ENCODE measurements around the gene ZEB1. TPM values are rescaled to one million over a fixed set of nuclear protein-coding genes. Genes with fewer than 3 reads are reported as not detected.

ZEB1 gene
- total and polyA plus RNA-seq, 4 experiments from 2014 or later, result 19.1 to 70.6 (median 50.0) TPM

DNA sequence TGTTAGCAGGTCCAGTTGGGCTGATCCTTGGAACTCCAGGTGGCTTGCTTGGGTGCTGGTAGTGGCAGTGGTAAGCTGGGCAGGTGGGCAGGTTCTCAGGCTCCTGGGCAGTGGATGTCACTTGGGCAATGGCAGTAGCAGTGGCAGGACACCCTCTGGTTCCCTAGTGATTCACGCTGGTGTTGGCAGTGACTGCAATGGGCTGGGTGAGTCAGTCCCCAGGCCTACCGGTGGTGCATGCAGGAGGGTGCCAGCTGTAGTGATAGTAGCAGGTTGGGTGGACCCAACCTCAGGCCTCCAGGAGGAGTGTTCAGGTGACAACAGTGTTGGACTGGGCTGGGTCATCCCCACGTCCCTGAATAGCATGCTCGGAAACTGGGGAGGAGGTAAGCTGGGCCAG, 189.2 kb downstream of the ZEB1 start:
- Mint-ChIP-seq H3K36me3 (peaks cover 65 to 70% of the 10 kb centered on the region in 2 donors), H3K27me3 (no peaks in the 10 kb centered on the region), H3K4me1 (peaks cover 3 to 15% (median 5%) of the 10 kb centered on the region in 4 donors), H3K27ac (no peak overlapping the region), H3K4me3 (peak overlapping the region in 1 of 8 donors; percentile 49), H3K9me3 (peaks cover 5 to 49% (median 37%) of the 10 kb centered on the region in 8 donors)
- no peak overlapping the region for H3K4me3 ChIP-seq (ENCODE audit: low read length in 2 of 2)
- no peak overlapping the region for H3K27ac ChIP-seq (ENCODE audit: low read depth, low read length)
- no peaks in the 10 kb centered on the region for H3K27me3 ChIP-seq (ENCODE audit: insufficient read depth, low read length)
- CTCF ChIA-PET (ENCODE audit: partially characterized antibody), result no interaction called here
- POLR2A ChIA-PET (ENCODE audit: partially characterized antibody), result no interaction called here
- no peaks in the 10 kb centered on the region for H3K4me1 ChIP-seq (ENCODE audit: insufficient read depth, low read length)
- peaks cover 0 to 9% of the 10 kb centered on the region in 2 donors for H3K9me3 ChIP-seq (ENCODE audit: control insufficient read depth in 1 of 2, low read length in 2 of 2)
- H3K36me3 ChIP-seq (ENCODE audit: insufficient read depth, low read length), result peaks cover 19% of the 10 kb centered on the region
- DNase-seq, result no peak
- intact Hi-C loops (cut with micrococcal nuclease), result no loop called here

DNA sequence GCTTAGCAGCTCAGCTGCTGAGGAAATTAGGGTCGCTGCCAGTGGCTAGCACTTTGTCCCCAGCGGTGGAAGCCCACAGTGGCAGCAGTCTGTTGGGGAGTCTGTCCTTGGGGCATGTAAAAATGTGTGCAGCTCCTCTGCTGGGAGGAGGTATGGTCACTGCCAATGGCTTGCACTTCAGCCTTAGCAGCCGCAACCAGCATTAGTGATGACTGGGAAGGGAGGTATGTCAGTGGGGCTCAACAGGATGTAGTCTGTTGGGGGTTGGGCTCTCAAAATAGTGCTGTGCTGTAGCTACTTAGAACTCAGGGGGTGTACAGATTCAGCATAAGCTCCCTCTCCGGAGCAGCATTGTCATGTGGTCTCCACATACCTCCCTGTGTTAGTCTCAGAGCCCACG, 189.9 kb downstream of the ZEB1 start:
- Histone ChIP-seq H3K9me3 (ENCODE audit: control insufficient read depth in 1 of 2, low read length in 2 of 2) (peaks cover 0 to 9% of the 10 kb centered on the region in 2 donors), H3K4me1 (ENCODE audit: insufficient read depth, low read length) (no peaks in the 10 kb centered on the region), H3K27me3 (ENCODE audit: insufficient read depth, low read length) (no peaks in the 10 kb centered on the region), H3K4me3 (ENCODE audit: low read length in 2 of 2) (no peak overlapping the region), H3K27ac (ENCODE audit: low read depth, low read length) (no peak overlapping the region), H3K36me3 (ENCODE audit: insufficient read depth, low read length) (peaks cover 19% of the 10 kb centered on the region)
- Mint-ChIP-seq H3K9me3 (peaks cover 5 to 42% (median 35%) of the 10 kb centered on the region in 8 donors), H3K27me3 (no peaks in the 10 kb centered on the region), H3K36me3 (peaks cover 59 to 64% of the 10 kb centered on the region in 2 donors), H3K4me3 (no peak overlapping the region), H3K27ac (no peak overlapping the region), H3K4me1 (peaks cover 3 to 15% (median 5%) of the 10 kb centered on the region in 4 donors)
- intact Hi-C loops (cut with micrococcal nuclease), result no loop called here
- DNase-seq, result no peak
- CTCF ChIA-PET (ENCODE audit: partially characterized antibody), result no interaction called here
- POLR2A ChIA-PET (ENCODE audit: partially characterized antibody), result no interaction called here

DNA sequence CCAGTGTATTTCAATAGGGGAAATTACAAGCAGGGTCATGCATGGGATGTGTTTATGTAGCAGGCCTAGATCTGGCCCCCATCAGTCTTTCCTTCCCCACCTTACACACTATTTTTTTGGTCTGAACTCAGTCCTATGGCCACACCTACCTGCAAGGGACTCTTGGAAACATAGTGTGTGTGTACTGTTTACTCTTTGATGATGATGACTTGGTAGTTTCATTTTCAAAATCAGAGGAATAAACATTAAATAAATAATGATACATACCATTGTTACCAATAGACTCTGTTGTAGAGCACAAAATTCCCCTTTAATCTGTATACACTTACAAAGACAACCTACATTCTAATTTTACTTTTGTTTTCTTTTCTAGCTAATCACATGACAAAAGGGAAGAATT, 191.0 kb downstream of the ZEB1 start:
- Histone ChIP-seq H3K36me3 (ENCODE audit: insufficient read depth, low read length) (peaks cover 22% of the 10 kb centered on the region), H3K9me3 (ENCODE audit: control insufficient read depth in 1 of 2, low read length in 2 of 2) (peaks cover 0 to 9% of the 10 kb centered on the region in 2 donors), H3K4me1 (ENCODE audit: insufficient read depth, low read length) (no peaks in the 10 kb centered on the region), H3K27me3 (ENCODE audit: insufficient read depth, low read length) (no peaks in the 10 kb centered on the region), H3K27ac (ENCODE audit: low read depth, low read length) (no peak overlapping the region), H3K4me3 (ENCODE audit: low read length in 2 of 2) (no peak overlapping the region)
- POLR2A ChIA-PET (ENCODE audit: partially characterized antibody), result no interaction called here
- peaks cover 56 to 61% of the 10 kb centered on the region in 2 donors for H3K36me3 Mint-ChIP-seq
- CTCF ChIA-PET (ENCODE audit: partially characterized antibody), result no interaction called here
- H3K4me3 Mint-ChIP-seq, result no peak overlapping the region
- H3K9me3 Mint-ChIP-seq, result peaks cover 5 to 31% (median 27%) of the 10 kb centered on the region in 8 donors
- no peak for DNase-seq
- peak overlapping the region in 1 of 7 donors; percentile 15 for H3K27ac Mint-ChIP-seq
- no peaks in the 10 kb centered on the region for H3K27me3 Mint-ChIP-seq
- H3K4me1 Mint-ChIP-seq, result peaks cover 3 to 15% (median 5%) of the 10 kb centered on the region in 4 donors
- intact Hi-C loops (cut with micrococcal nuclease), result no loop called here

DNA sequence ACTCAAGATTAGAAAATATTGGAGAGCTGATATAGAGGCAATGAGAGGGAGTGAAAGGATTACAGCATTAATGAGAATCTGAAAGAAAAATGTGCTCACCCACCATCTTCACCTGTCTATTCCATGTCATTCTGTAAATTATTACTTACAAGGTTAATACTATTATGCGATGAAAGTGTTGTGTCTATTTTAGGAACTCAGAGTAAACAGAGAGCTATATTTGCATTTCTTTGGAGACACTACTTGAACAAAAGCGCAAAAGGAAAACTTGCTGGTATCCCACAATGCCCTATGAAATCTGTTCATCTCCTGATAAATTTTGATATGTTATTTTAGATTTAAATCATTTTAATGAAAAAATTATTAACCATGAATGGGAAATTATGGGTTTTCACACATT, 196.1 kb downstream of the ZEB1 start:
- H3K4me3 Mint-ChIP-seq, result no peak overlapping the region
- Histone ChIP-seq H3K4me3 (ENCODE audit: low read length in 2 of 2) (no peak overlapping the region), H3K27ac (ENCODE audit: low read depth, low read length) (no peak overlapping the region), H3K4me1 (ENCODE audit: insufficient read depth, low read length) (no peaks in the 10 kb centered on the region), H3K9me3 (ENCODE audit: control insufficient read depth in 1 of 2, low read length in 2 of 2) (no peaks in the 10 kb centered on the region), H3K27me3 (ENCODE audit: insufficient read depth, low read length) (no peaks in the 10 kb centered on the region), H3K36me3 (ENCODE audit: insufficient read depth, low read length) (peaks cover 22% of the 10 kb centered on the region)
- no peak for DNase-seq
- H3K27ac Mint-ChIP-seq, result no peak overlapping the region
- no peaks in the 10 kb centered on the region for H3K9me3 Mint-ChIP-seq
- POLR2A ChIA-PET (ENCODE audit: partially characterized antibody), result no interaction called here
- H3K4me1 Mint-ChIP-seq, result peaks cover 0 to 1% (median 0%) of the 10 kb centered on the region in 4 donors
- CTCF ChIA-PET (ENCODE audit: partially characterized antibody), result interaction anchor here (0.8 kb wide), 1 partner anchor 731 kb away, joined by 5 read pairs; no protein-coding TSS in a partner anchor
- H3K36me3 Mint-ChIP-seq, result peaks cover 26 to 45% of the 10 kb centered on the region in 2 donors
- intact Hi-C loops (cut with micrococcal nuclease), result no loop called here
- no peaks in the 10 kb centered on the region for H3K27me3 Mint-ChIP-seq

DNA sequence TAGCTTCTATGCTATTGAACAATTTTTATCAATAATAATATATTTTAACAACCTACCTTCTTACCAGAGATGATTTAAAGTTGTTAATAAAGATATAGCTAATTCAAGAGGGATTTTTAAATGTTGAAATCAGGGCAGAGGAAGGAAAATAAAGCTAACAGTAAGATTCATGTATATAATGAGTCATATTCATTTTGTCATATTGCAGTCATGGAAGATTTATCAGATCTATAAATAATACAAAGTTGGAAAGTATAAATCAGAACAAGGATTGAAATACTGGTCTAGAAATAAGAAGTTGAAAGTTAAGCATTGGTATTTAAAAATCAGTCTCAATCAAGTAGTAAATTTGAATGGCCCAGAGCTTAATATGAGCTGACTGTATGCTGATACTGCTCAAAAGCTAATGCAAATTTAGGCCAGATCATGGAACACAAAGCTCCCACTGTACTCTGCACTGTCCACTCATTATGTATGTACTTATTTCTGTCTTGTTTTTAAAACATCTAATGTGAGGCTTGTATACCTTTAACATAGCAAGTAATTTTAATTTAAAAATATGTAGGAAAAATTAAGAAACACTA, 196.9 kb downstream of the ZEB1 start:
- H3K4me3 Mint-ChIP-seq, result no peak overlapping the region
- no peaks in the 10 kb centered on the region for H3K9me3 Mint-ChIP-seq
- no peaks in the 10 kb centered on the region for H3K4me1 ChIP-seq (ENCODE audit: insufficient read depth, low read length)
- intact Hi-C loops (cut with micrococcal nuclease), result no loop called here
- no peak overlapping the region for H3K27ac Mint-ChIP-seq
- H3K27me3 ChIP-seq (ENCODE audit: insufficient read depth, low read length), result no peaks in the 10 kb centered on the region
- no peaks in the 10 kb centered on the region for H3K9me3 ChIP-seq (ENCODE audit: control insufficient read depth in 1 of 2, low read length in 2 of 2)
- CTCF ChIA-PET (ENCODE audit: partially characterized antibody), result interaction anchor here (0.8 kb wide), 1 partner anchor 732 kb away, joined by 5 read pairs; no protein-coding TSS in a partner anchor
- H3K4me3 ChIP-seq (ENCODE audit: low read length in 2 of 2), result no peak overlapping the region
- H3K4me1 Mint-ChIP-seq, result no peaks in the 10 kb centered on the region
- peaks cover 27 to 45% of the 10 kb centered on the region in 2 donors for H3K36me3 Mint-ChIP-seq
- DNase-seq, result no peak
- no peak overlapping the region for H3K27ac ChIP-seq (ENCODE audit: low read depth, low read length)
- peaks cover 19% of the 10 kb centered on the region for H3K36me3 ChIP-seq (ENCODE audit: insufficient read depth, low read length)
- H3K27me3 Mint-ChIP-seq, result no peaks in the 10 kb centered on the region
- POLR2A ChIA-PET (ENCODE audit: partially characterized antibody), result no interaction called here

DNA sequence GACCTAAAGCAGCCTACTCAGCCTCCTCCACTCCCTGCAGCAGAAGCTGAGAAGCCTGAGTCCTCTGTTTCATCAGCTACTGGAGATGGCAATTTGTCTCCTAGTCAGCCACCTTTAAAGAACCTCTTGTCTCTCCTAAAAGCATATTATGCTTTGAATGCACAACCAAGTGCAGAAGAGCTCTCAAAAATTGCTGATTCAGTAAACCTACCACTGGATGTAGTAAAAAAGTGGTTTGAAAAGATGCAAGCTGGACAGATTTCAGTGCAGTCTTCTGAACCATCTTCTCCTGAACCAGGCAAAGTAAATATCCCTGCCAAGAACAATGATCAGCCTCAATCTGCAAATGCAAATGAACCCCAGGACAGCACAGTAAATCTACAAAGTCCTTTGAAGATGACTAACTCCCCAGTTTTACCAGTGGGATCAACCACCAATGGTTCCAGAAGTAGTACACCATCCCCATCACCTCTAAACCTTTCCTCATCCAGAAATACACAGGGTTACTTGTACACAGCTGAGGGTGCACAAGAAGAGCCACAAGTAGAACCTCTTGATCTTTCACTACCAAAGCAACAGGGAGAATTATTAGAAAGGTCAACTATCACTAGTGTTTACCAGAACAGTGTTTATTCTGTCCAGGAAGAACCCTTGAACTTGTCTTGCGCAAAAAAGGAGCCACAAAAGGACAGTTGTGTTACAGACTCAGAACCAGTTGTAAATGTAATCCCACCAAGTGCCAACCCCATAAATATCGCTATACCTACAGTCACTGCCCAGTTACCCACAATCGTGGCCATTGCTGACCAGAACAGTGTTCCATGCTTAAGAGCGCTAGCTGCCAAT, 202.2 kb downstream of the ZEB1 start:
- CTCF ChIA-PET (ENCODE audit: partially characterized antibody), result no interaction called here
- H3K36me3 ChIP-seq (ENCODE audit: insufficient read depth, low read length), result peaks cover 5% of the 10 kb centered on the region
- intact Hi-C loops (cut with micrococcal nuclease), result loop anchor here (10.0 kb wide), 1 partner anchor 254 kb away; no protein-coding TSS in a partner anchor

GRCh38 chr10:31522820-31523219, 203.8 kb downstream of the ZEB1 start:
- Histone ChIP-seq H3K9me3 (ENCODE audit: control insufficient read depth in 1 of 2, low read length in 2 of 2) (no peaks in the 10 kb centered on the region), H3K36me3 (ENCODE audit: insufficient read depth, low read length) (peaks cover 10% of the 10 kb centered on the region), H3K4me1 (ENCODE audit: insufficient read depth, low read length) (no peaks in the 10 kb centered on the region), H3K27me3 (ENCODE audit: insufficient read depth, low read length) (no peaks in the 10 kb centered on the region), H3K27ac (ENCODE audit: low read depth, low read length) (no peak overlapping the region), H3K4me3 (ENCODE audit: low read length in 2 of 2) (no peak overlapping the region)
- no peak for DNase-seq
- Mint-ChIP-seq H3K27me3 (no peaks in the 10 kb centered on the region), H3K4me1 (peaks cover 0 to 4% (median 2%) of the 10 kb centered on the region in 4 donors), H3K36me3 (peaks cover 71 to 82% of the 10 kb centered on the region in 2 donors), H3K9me3 (no peaks in the 10 kb centered on the region), H3K27ac (peak overlapping the region in 1 of 7 donors; percentile 8), H3K4me3 (no peak overlapping the region)
- CTCF ChIA-PET (ENCODE audit: partially characterized antibody), result no interaction called here
- POLR2A ChIA-PET (ENCODE audit: partially characterized antibody), result no interaction called here
- intact Hi-C loops (cut with micrococcal nuclease), result loop anchor here (10.0 kb wide), 1 partner anchor 252 kb away; no protein-coding TSS in a partner anchor

More for the DNA sequence above, 202.2 kb downstream of the ZEB1 start:
- Mint-ChIP-seq H3K27me3 (no peaks in the 10 kb centered on the region), H3K36me3 (peaks cover 57 to 73% of the 10 kb centered on the region in 2 donors), H3K4me1 (peaks cover 0 to 4% (median 0%) of the 10 kb centered on the region in 4 donors), H3K27ac (peak overlapping the region in 1 of 7 donors; percentile 74), H3K4me3 (no peak overlapping the region), H3K9me3 (no peaks in the 10 kb centered on the region)
- Histone ChIP-seq H3K27me3 (ENCODE audit: insufficient read depth, low read length) (no peaks in the 10 kb centered on the region), H3K4me3 (ENCODE audit: low read length in 2 of 2) (no peak overlapping the region), H3K4me1 (ENCODE audit: insufficient read depth, low read length) (no peaks in the 10 kb centered on the region), H3K27ac (ENCODE audit: low read depth, low read length) (no peak overlapping the region), H3K9me3 (ENCODE audit: control insufficient read depth in 1 of 2, low read length in 2 of 2) (no peaks in the 10 kb centered on the region)
- POLR2A ChIA-PET (ENCODE audit: partially characterized antibody), result no interaction called here
- DNase-seq, result no peak
